Endothelial cell of umbilical vein (primary cell): ENCODE data around the gene CPT1A. TPM values are rescaled to one million over a fixed set of nuclear protein-coding genes. Genes with fewer than 3 reads are reported as not detected.

Source experiments
- BruUV-seq: library from RNA; stranded (reverse); fragments of 400-500 nt; replicated peaks from 2 replicates; lab custom pipeline; 2021; lab: Mats Ljungman, UMichigan
- CTCF ChIA-PET: fragments of 300-600, 350-600 bp; sonication (Branson Sonifier 250); formaldehyde crosslinking; loops from one replicate; lab custom pipeline; 2021; ENCODE audit warnings: antibody characterized with exemption, inconsistent platforms; lab: Charles Lee
- POLR2A ChIA-PET: fragments of 300-600, 350-600 bp; sonication (Branson Sonifier 250); formaldehyde crosslinking; loops from one replicate; lab custom pipeline; 2021; ENCODE audit warnings: antibody characterized with exemption, inconsistent platforms; lab: Charles Lee
- DNase-seq: peaks from one replicate; pipeline ENCODE4 v3.0.0-alpha.2; 2011; ENCODE audit warnings: low read depth, low spot score
- FAIRE-seq: peaks from 2 replicates; lab custom pipeline; 2011; peaks lifted over from hg19 to GRCh38; lab: Jason Lieb, UNC
- H2AFZ ChIP-seq: 2 replicates; pipeline ENCODE4 v1.6.0; 2012; ENCODE audit warnings: low read depth, low read length, control low read depth, inconsistent platforms
- H3K27ac ChIP-seq: 2 replicates; pipeline ENCODE4 v1.5.1; 2011; ENCODE audit warnings: low read depth, mild to moderate bottlenecking, control low read depth, low read length, moderate library complexity; ENCODE audit not compliant: insufficient read depth
- H3K27me3 ChIP-seq, 2 experiments: 2 replicates each; pipeline versions ENCODE4 v1.6.0 to v1.6.1; 2011; ENCODE audit warnings: low read length in 2 of 2, mixed read lengths in 1 of 2; ENCODE audit not compliant: control insufficient read depth in 2 of 2, insufficient read depth in 2 of 2
- H3K36me3 ChIP-seq, 2 experiments: 2 replicates in 1 of 2; 3 replicates in 1 of 2; pipeline ENCODE4 v1.5.1; 2011; ENCODE audit warnings: low read length in 2 of 2, mild to moderate bottlenecking in 1 of 2, moderate library complexity in 1 of 2; ENCODE audit not compliant: control insufficient read depth in 2 of 2, insufficient read depth in 2 of 2; ENCODE audit errors: extremely low read depth in 1 of 2
- H3K4me1 ChIP-seq: 3 replicates; pipeline ENCODE4 v1.5.1; 2011; ENCODE audit warnings: mild to moderate bottlenecking, low read length; ENCODE audit not compliant: control insufficient read depth, insufficient read depth; ENCODE audit errors: extremely low read depth
- H3K4me2 ChIP-seq: 2 replicates; pipeline ENCODE4 v1.6.1; 2011; ENCODE audit warnings: low read length, control low read depth, mixed read lengths; ENCODE audit not compliant: insufficient read depth
- H3K4me3 ChIP-seq, 3 experiments: fragments of 200-600 bp in 1 of 3; sonication (generic), shearing (Covaris generic) in 1 of 3; replicated peaks in 1 of 3; 2 replicates each; pipeline ENCODE4 v1.5.1; 2011 to 2016; ENCODE audit warnings: control low read depth in 3 of 3, low read length in 3 of 3, mild to moderate bottlenecking in 2 of 3, inconsistent platforms in 1 of 3, low read depth in 1 of 3, moderate library complexity in 1 of 3; ENCODE audit not compliant: insufficient read depth in 1 of 3
- H3K79me2 ChIP-seq: 2 replicates; pipeline ENCODE4 v1.6.0; 2012; ENCODE audit warnings: low read length, inconsistent platforms; ENCODE audit not compliant: control insufficient read depth, insufficient read depth
- H3K9ac ChIP-seq: replicated peaks from 2 replicates; pipeline ENCODE3; 2011; ENCODE audit warnings: low read length, control low read depth; ENCODE audit not compliant: insufficient read depth; ENCODE audit errors: extremely low read depth
- H3K9me1 ChIP-seq: replicated peaks from 3 replicates; pipeline ENCODE4 v1.6.0; 2011; ENCODE audit warnings: mild to moderate bottlenecking, low read length; ENCODE audit not compliant: control insufficient read depth, insufficient read depth; ENCODE audit errors: extremely low read depth
- H3K9me3 ChIP-seq: replicated peaks from 2 replicates; pipeline ENCODE4 v1.5.1; 2012; ENCODE audit warnings: low read length, inconsistent platforms; ENCODE audit not compliant: control insufficient read depth, insufficient read depth
- H4K20me1 ChIP-seq: replicated peaks from 2 replicates; pipeline ENCODE3; 2011; ENCODE audit warnings: mild to moderate bottlenecking, low read length; ENCODE audit not compliant: control insufficient read depth, insufficient read depth; ENCODE audit errors: extremely low read depth
- EZH2 ChIP-seq: IDR thresholded peaks from 2 replicates; pipeline ENCODE4 v1.6.1; 2012; ENCODE audit warnings: borderline replicate concordance, low read depth, mild to moderate bottlenecking, moderate library complexity, low read length, inconsistent platforms; ENCODE audit not compliant: severe bottlenecking
- FOS ChIP-seq: IDR thresholded peaks from 2 replicates; pipeline ENCODE4 v1.6.1; 2011; ENCODE audit warnings: mild to moderate bottlenecking, low read length, moderate library complexity, borderline replicate concordance; ENCODE audit not compliant: insufficient read depth
- GATA2 ChIP-seq: IDR thresholded peaks from 2 replicates; pipeline ENCODE4 v1.7.0; 2011; ENCODE audit warnings: low read depth, mild to moderate bottlenecking, moderate library complexity, mixed read lengths, low read length; ENCODE audit not compliant: insufficient read length, insufficient read depth
- JUN ChIP-seq: IDR thresholded peaks from 2 replicates; pipeline ENCODE4 v1.6.1; 2011; ENCODE audit warnings: borderline replicate concordance, low read depth; ENCODE audit not compliant: insufficient read length, insufficient read depth
- MYC ChIP-seq: IDR thresholded peaks from one replicate; pipeline ENCODE4 v1.6.1; 2011; ENCODE audit warnings: mild to moderate bottlenecking, low read depth, low read length
- POLR2A ChIP-seq: IDR thresholded peaks from 2 replicates; pipeline ENCODE4 v1.6.1; 2012; ENCODE audit warnings: low read depth, mild to moderate bottlenecking, control low read depth, low read length
- POLR2AphosphoS5 ChIP-seq: IDR thresholded peaks from 2 replicates; pipeline ENCODE4 v1.6.1; 2012; ENCODE audit warnings: low read depth, mild to moderate bottlenecking, control low read depth, low read length, moderate library complexity; ENCODE audit not compliant: insufficient read depth
- dilution Hi-C: fragments of 300-500 bp; cut with MboI; formaldehyde crosslinking; loops from one replicate; pipeline ENCODE4 v1.15.0; 2019; ENCODE audit warnings: low sequenced_read_pairs; ENCODE audit not compliant: extremely low pct_ligation_motif_present
- intact Hi-C: fragments of 100-400 bp; cut with micrococcal nuclease; formaldehyde crosslinking; loops from one replicate; pipeline ENCODE4 v1.10.0; 2022
- polyA plus RNA-seq, 4 experiments: library from polyadenylated mRNA; depleted of rRNA in 3 of 4; stranded (reverse) in 3 of 4; unstranded in 1 of 4; fragments of >200 nt; gene quantifications; 2 replicates each; pipeline versions ENCODE4 v1.2.1 to v1.2.3, GENCODE V29; 2011 to 2012; ENCODE audit warnings: missing spikeins in 1 of 4
- total RNA-seq: library from RNA; stranded (reverse); gene quantifications from 2 replicates; pipeline ENCODE4 v1.2.3, GENCODE V29; 2021
- TF ChIP-seq, protein P1 (sequence below): IDR thresholded peaks from 2 replicates; pipeline ENCODE4 v1.6.1; 2011; ENCODE audit not compliant: insufficient read depth, insufficient read length
- TF ChIP-seq, protein P2 (sequence below), 2 donors: IDR thresholded peaks; 1 replicate in 1 of 2; 2 replicates in 1 of 2; pipeline ENCODE4 v1.5.1; 2011; ENCODE audit warnings: low read length in 2 of 2, mild to moderate bottlenecking in 2 of 2, moderate library complexity in 2 of 2, control low read depth in 1 of 2, inconsistent platforms in 1 of 2, low read depth in 1 of 2; ENCODE audit not compliant: insufficient read depth in 1 of 2; ENCODE audit errors: extremely low read depth in 1 of 2

The CPT1A gene
- total and polyA plus RNA-seq, 2 donors (not counting 3 experiments of a cell fraction or from before 2014, with no cell fraction given): 26.3 to 62.1 TPM

DNA sequence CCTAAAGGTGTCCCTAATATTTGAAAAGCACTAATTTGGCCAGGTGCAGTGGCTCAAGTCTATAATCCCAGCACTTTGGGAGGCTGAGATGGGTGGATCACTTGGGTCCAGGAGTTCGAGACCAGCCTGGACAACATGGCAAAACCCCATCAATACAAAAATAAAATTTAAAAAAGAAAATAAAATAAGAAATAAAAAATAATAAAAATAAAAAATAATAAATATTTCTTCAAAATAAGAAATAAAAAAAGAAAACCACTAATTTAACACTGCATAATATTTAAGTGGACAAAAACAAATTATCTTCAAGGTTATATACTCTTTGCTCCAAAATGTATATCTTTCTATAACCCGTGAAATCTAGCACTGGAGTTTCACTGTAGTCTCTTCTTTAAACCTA is 32.9 kb downstream of the CPT1A start:
- no peaks in the 10 kb centered on the region for H3K79me2 ChIP-seq
- no peaks in the 10 kb centered on the region for H3K4me1 ChIP-seq
- H2AFZ ChIP-seq: no peak overlapping the region
- DNase-seq (no peak), FAIRE-seq (no peak)
- intact Hi-C loops: no loop called here
- H3K9ac ChIP-seq: no peak overlapping the region
- dilution Hi-C loops: no loop called here
- no peak overlapping the region for H3K4me3 ChIP-seq
- TF ChIP-seq MYC: no peak
- no peak for TF ChIP-seq JUN
- TF ChIP-seq EZH2: no peak
- TF ChIP-seq, protein P1, sequence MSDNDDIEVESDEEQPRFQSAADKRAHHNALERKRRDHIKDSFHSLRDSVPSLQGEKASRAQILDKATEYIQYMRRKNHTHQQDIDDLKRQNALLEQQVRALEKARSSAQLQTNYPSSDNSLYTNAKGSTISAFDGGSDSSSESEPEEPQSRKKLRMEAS: no peak
- TF ChIP-seq GATA2: no peak
- no peak for TF ChIP-seq POLR2A
- no peak for TF ChIP-seq POLR2AphosphoS5
- TF ChIP-seq FOS: no peak
- TF ChIP-seq, protein P2, sequence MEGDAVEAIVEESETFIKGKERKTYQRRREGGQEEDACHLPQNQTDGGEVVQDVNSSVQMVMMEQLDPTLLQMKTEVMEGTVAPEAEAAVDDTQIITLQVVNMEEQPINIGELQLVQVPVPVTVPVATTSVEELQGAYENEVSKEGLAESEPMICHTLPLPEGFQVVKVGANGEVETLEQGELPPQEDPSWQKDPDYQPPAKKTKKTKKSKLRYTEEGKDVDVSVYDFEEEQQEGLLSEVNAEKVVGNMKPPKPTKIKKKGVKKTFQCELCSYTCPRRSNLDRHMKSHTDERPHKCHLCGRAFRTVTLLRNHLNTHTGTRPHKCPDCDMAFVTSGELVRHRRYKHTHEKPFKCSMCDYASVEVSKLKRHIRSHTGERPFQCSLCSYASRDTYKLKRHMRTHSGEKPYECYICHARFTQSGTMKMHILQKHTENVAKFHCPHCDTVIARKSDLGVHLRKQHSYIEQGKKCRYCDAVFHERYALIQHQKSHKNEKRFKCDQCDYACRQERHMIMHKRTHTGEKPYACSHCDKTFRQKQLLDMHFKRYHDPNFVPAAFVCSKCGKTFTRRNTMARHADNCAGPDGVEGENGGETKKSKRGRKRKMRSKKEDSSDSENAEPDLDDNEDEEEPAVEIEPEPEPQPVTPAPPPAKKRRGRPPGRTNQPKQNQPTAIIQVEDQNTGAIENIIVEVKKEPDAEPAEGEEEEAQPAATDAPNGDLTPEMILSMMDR (IDR thresholded peaks at IDR 0.05; ENCODE audit: extremely low read depth in 1 of 2, insufficient read depth in 1 of 2, low read depth in 1 of 2, low read length in 2 of 2): no peak
- H3K4me2 ChIP-seq: no peak overlapping the region
- H3K36me3 ChIP-seq: peaks cover 2 to 31% of the 10 kb centered on the region in 2 experiments
- no TSS peak for BruUV-seq
- no peaks in the 10 kb centered on the region for H4K20me1 ChIP-seq
- ChIA-PET POLR2A (no interaction called here), CTCF (interaction anchor here (2.2 kb wide), 1 partner anchor 11 kb away, joined by 13 read pairs; no protein-coding TSS in a partner anchor)
- no peaks in the 10 kb centered on the region for H3K27me3 ChIP-seq
- no peak overlapping the region for H3K27ac ChIP-seq
- no peaks in the 10 kb centered on the region for H3K9me1 ChIP-seq
- H3K9me3 ChIP-seq: no peaks in the 10 kb centered on the region
